SK-N-SH (cell line): ENCODE data around the gene NUFIP1. TPM values are rescaled to one million over a fixed set of nuclear protein-coding genes. Genes with fewer than 3 reads are reported as not detected.

Source experiments
- CTCF ChIA-PET: fragments of 300-600, 350-600 bp; formaldehyde crosslinking; extraction: SDS; loops from one replicate; lab custom pipeline; 2021; lab: Yijun Ruan, JAX
- POLR2A ChIA-PET: fragments of 350-600 bp; sonication (Branson Sonifier 250); formaldehyde crosslinking; extraction: SDS; loops from one replicate; lab custom pipeline; 2020; ENCODE audit warnings: antibody characterized with exemption, inconsistent platforms; lab: Yijun Ruan, JAX
- DNase-seq: peaks from one replicate; pipeline ENCODE4 v3.0.0; 2012
- H2AFZ ChIP-seq: fragments of 200-600 bp; sonication (generic); 2 replicates; pipeline ENCODE4 v1.8.1; 2016; ENCODE audit warnings: antibody characterized with exemption, mild to moderate bottlenecking, low read depth
- H3F3A ChIP-seq: fragments of 200-600 bp; sonication (generic); replicated peaks from 2 replicates; pipeline ENCODE3; 2016; ENCODE audit warnings: antibody characterized with exemption, mild to moderate bottlenecking; ENCODE audit not compliant: insufficient read depth
- H3K27ac ChIP-seq, 2 experiments: fragments of 200-500 bp in 1 of 2; fragments of 200-600 bp in 1 of 2; sonication (Bioruptor generic) in 1 of 2; sonication (generic), shearing (Covaris generic) in 1 of 2; 2 replicates each; pipeline versions ENCODE4 v1.5.1 to v1.6.1; 2014 to 2016; ENCODE audit warnings: low read depth in 2 of 2, inconsistent platforms in 1 of 2, low read length in 1 of 2, mild to moderate bottlenecking in 1 of 2, mixed read lengths in 1 of 2
- H3K27me3 ChIP-seq: fragments of 200-600 bp; sonication (generic), shearing (Covaris generic); 2 replicates; pipeline ENCODE4 v1.6.1; 2016; ENCODE audit warnings: mixed run types; ENCODE audit not compliant: insufficient read depth
- H3K36me3 ChIP-seq, 2 experiments: fragments of 200-500 bp in 1 of 2; fragments of 200-600 bp in 1 of 2; sonication (Bioruptor generic) in 1 of 2; sonication (generic) in 1 of 2; replicated peaks in 1 of 2; 2 replicates each; pipeline versions ENCODE3 to v1.5.1; 2014 to 2016; ENCODE audit warnings: low read length in 1 of 2, mild to moderate bottlenecking in 1 of 2; ENCODE audit not compliant: insufficient read depth in 2 of 2, control insufficient read depth in 1 of 2
- H3K4me1 ChIP-seq, 2 experiments: fragments of 200-500 bp in 1 of 2; fragments of 200-600 bp in 1 of 2; sonication (Bioruptor generic) in 1 of 2; sonication (generic), shearing (Covaris generic) in 1 of 2; 2 replicates each; pipeline versions ENCODE4 v1.5.1 to v1.6.1; 2014 to 2016; ENCODE audit warnings: low read depth in 1 of 2, low read length in 1 of 2, mixed run types in 1 of 2; ENCODE audit not compliant: insufficient read depth in 2 of 2, control insufficient read depth in 1 of 2
- H3K4me2 ChIP-seq: fragments of 200-600 bp; sonication (generic), shearing (Covaris generic); 2 replicates; pipeline ENCODE4 v1.6.1; 2017; ENCODE audit warnings: mixed run types
- H3K4me3 ChIP-seq, 2 experiments: fragments of 200-500 bp in 1 of 2; fragments of 200-600 bp in 1 of 2; sonication (Bioruptor generic) in 1 of 2; sonication (generic), shearing (Covaris generic) in 1 of 2; 2 replicates each; pipeline versions ENCODE4 v1.5.1 to v1.8.1; 2014 to 2016; ENCODE audit warnings: low read depth in 2 of 2, inconsistent platforms in 1 of 2, low read length in 1 of 2, mild to moderate bottlenecking in 1 of 2, mixed read lengths in 1 of 2, moderate library complexity in 1 of 2
- H3K79me2 ChIP-seq: fragments of 200-600 bp; sonication (generic); 2 replicates; pipeline ENCODE4 v1.8.1; 2017; ENCODE audit warnings: mild to moderate bottlenecking; ENCODE audit not compliant: insufficient read depth
- H3K9ac ChIP-seq: fragments of 200-600 bp; sonication (generic); 2 replicates; pipeline ENCODE4 v1.6.1; 2017; ENCODE audit warnings: mixed run types
- H3K9me2 ChIP-seq: fragments of 200-600 bp; sonication (generic); 2 replicates; pipeline ENCODE4 v1.6.1; 2017; ENCODE audit warnings: mixed run types
- H3K9me3 ChIP-seq: fragments of 200-600 bp; sonication (generic); 2 replicates; pipeline ENCODE4 v1.6.1; 2017; ENCODE audit warnings: mixed run types, mild to moderate bottlenecking, moderate library complexity
- H4K20me1 ChIP-seq: fragments of 200-600 bp; sonication (generic); 2 replicates; pipeline ENCODE4 v1.6.1; 2017; ENCODE audit warnings: mild to moderate bottlenecking, mixed run types; ENCODE audit not compliant: insufficient read depth
- CTCF ChIP-seq: fragments of 200-600 bp; sonication (generic); IDR thresholded peaks from 2 replicates; pipeline ENCODE4 v1.6.1; 2017; ENCODE audit warnings: antibody characterized with exemption, mild to moderate bottlenecking, moderate library complexity
- EZH2phosphoT487 ChIP-seq: fragments of 200-600 bp; sonication (generic); IDR thresholded peaks from 2 replicates; pipeline ENCODE4 v1.6.1; 2017; ENCODE audit warnings: low read depth, mixed run types, mild to moderate bottlenecking, antibody characterized with exemption, moderate library complexity, borderline replicate concordance
- FOSL2 ChIP-seq: IDR thresholded peaks from 2 replicates; pipeline ENCODE4 v1.4.0; 2012; ENCODE audit warnings: low read depth, mild to moderate bottlenecking, moderate library complexity, borderline replicate concordance
- FOXM1 ChIP-seq: IDR thresholded peaks from 2 replicates; pipeline ENCODE4 v1.4.0; 2012; ENCODE audit warnings: low read depth, mild to moderate bottlenecking
- GATA2 ChIP-seq: sonication (generic); formaldehyde crosslinking; IDR thresholded peaks from 2 replicates; pipeline ENCODE4 v1.5.0; 2020; ENCODE audit warnings: mild to moderate bottlenecking, missing genetic modification reagents
- IRF3 ChIP-seq: fragments of 150-350 bp; IDR thresholded peaks from 2 replicates; pipeline ENCODE4 v1.6.1; 2016; ENCODE audit warnings: mild to moderate bottlenecking, low read depth, low read length
- JUND ChIP-seq: IDR thresholded peaks from 2 replicates; pipeline ENCODE4 v1.4.0; 2012
- MXI1 ChIP-seq: IDR thresholded peaks from 2 replicates; pipeline ENCODE4 v1.6.1; 2012; ENCODE audit warnings: mild to moderate bottlenecking, low read depth, low read length, improper control_type of control experiment
- NFIC ChIP-seq: IDR thresholded peaks from 2 replicates; pipeline ENCODE4 v1.4.0; 2012; ENCODE audit warnings: borderline replicate concordance
- NRF1 ChIP-seq: IDR thresholded peaks from 2 replicates; pipeline ENCODE4 v1.6.1; 2012; ENCODE audit warnings: low read depth, mild to moderate bottlenecking, low read length
- RAD21 ChIP-seq: IDR thresholded peaks from 2 replicates; pipeline ENCODE4 v1.6.1; 2012; ENCODE audit warnings: mild to moderate bottlenecking, low read length
- REST ChIP-seq: IDR thresholded peaks from 2 replicates; pipeline ENCODE4 v1.6.1; 2012; ENCODE audit warnings: mild to moderate bottlenecking, low read depth, low read length, moderate library complexity
- RXRA ChIP-seq: IDR thresholded peaks from 2 replicates; pipeline ENCODE4 v1.4.0; 2012; ENCODE audit warnings: low read depth, mild to moderate bottlenecking, borderline replicate concordance
- SMC3 ChIP-seq: IDR thresholded peaks from 2 replicates; pipeline ENCODE4 v1.6.1; 2012; ENCODE audit warnings: low read depth, low read length, improper control_type of control experiment
- WGBS: methylation state at CpG from one replicate; pipeline ENCODE4 v1.1.6; 2017; ENCODE audit warnings: low lambda C conversion rate; 5-methylcytosine and 5-hydroxymethylcytosine counted together
- polyA plus RNA-seq, 3 experiments: library from polyadenylated mRNA; depleted of rRNA; stranded (reverse); fragments of >200 nt; gene quantifications; 2 replicates each; pipeline ENCODE4 v1.2.3, GENCODE V29; 2012
- TF ChIP-seq, protein P1 (sequence below): IDR thresholded peaks from 2 replicates; pipeline ENCODE4; 2012
- TF ChIP-seq, protein P2 (sequence below): IDR thresholded peaks from 2 replicates; pipeline ENCODE4 v1.4.0; 2012; ENCODE audit warnings: low read depth, borderline replicate concordance

The NUFIP1 gene
- polyA plus RNA-seq, 1 of the 3 experiments (the other 2 are of a cell fraction): 1.9 TPM

DNA sequence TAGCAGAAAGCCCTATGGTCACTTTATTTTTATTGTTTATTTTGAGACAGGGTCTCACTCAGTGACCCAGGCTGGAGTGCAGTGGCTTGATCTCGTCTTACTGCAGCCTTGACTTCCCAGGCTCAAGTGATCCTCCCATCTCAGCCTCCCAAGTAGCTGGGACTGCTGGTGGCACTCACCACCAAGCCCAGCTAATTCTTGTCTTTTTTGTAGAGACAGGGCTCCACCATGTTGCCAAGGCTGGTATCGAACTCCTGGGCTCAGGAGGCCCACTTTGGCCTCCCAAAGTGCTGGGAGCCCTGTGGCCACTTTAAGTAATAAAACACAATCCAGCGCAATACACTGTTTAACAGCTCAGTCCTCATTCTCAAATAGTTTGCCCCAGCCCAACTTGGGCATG is 69.3 kb downstream of the NUFIP1 start:
- no peak overlapping the region for H2AFZ ChIP-seq
- ChIA-PET CTCF (interaction anchor here (2.1 kb wide), 1 partner anchor 17 kb away, joined by 7 read pairs; no protein-coding TSS in a partner anchor), POLR2A (no interaction called here)
- WGBS: 100% methylated on average over 2 of the region's 3 CpGs
- H4K20me1 ChIP-seq: no peaks in the 10 kb centered on the region
- DNase-seq: no peak
- no peaks in the 10 kb centered on the region for H3K36me3 ChIP-seq
- H3K9ac ChIP-seq: no peak overlapping the region
- peaks cover 8 to 20% of the 10 kb centered on the region in 2 experiments; a peak in 3 of 4 replicates for H3K4me1 ChIP-seq
- no peaks in the 10 kb centered on the region for H3K9me2 ChIP-seq
- H3K4me2 ChIP-seq: no peak overlapping the region
- peaks cover 18% of the 10 kb centered on the region for H3F3A ChIP-seq
- TF ChIP-seq, protein P1, sequence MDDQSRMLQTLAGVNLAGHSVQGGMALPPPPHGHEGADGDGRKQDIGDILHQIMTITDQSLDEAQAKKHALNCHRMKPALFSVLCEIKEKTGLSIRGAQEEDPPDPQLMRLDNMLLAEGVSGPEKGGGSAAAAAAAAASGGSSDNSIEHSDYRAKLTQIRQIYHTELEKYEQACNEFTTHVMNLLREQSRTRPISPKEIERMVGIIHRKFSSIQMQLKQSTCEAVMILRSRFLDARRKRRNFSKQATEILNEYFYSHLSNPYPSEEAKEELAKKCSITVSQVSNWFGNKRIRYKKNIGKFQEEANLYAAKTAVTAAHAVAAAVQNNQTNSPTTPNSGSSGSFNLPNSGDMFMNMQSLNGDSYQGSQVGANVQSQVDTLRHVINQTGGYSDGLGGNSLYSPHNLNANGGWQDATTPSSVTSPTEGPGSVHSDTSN: no peak
- TF ChIP-seq CTCF (no peak), RAD21 (no peak)
- H3K27me3 ChIP-seq: no peaks in the 10 kb centered on the region
- no peaks in the 10 kb centered on the region for H3K9me3 ChIP-seq
- no peak overlapping the region for H3K27ac ChIP-seq
- no peaks in the 10 kb centered on the region for H3K79me2 ChIP-seq
- H3K4me3 ChIP-seq: no peak overlapping the region

DNA sequence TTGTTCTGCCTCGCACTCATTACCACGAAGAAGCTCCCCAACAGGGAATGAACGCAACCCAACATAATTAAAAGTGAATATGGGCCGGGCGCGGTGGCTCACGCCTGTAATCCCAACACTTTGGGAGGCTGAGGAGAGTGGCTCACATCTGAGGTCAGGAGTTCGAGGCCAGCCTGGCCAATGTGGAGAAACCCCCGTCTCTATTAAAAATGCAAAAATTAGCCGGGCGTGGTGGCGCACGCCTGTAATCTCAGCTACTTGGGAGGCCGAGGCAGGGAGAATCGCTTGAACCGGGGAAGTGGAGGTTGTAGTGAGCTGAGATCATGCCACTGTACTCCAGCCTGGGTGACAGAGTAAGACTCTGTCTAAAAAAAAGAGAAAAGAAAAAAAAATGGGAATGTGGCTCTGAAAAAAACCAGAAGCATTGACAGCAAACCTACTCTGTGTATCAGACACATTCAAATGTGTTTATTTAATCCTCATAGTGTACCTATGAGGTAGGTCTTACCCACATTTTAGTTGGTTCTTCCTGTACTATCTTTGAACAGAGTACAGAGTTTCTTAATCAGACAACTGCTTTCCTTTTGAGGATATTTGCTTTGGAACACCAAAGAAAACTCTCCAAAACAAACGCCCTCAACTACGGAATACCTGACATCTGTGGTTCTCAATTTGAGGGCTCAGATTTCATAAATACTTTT is 70.0 kb downstream of the NUFIP1 start:
- POLR2A ChIA-PET: interaction anchor here (0.6 to 1.0 kb wide), 2 partner anchors 471 to 482 kb away, joined by 3 to 4 read pairs; no protein-coding TSS in a partner anchor
- H2AFZ ChIP-seq: no peak overlapping the region
- no peaks in the 10 kb centered on the region for H3K79me2 ChIP-seq
- peaks cover 18% of the 10 kb centered on the region for H3F3A ChIP-seq
- CTCF ChIA-PET: interaction anchor here (0.9 to 3.1 kb wide), 11 partner anchors 8 to 676 kb away, joined by 4 to 16 read pairs (median 6); no protein-coding TSS in a partner anchor
- no peaks in the 10 kb centered on the region for H4K20me1 ChIP-seq
- H3K27ac ChIP-seq: peak overlapping the region; percentile 98 to 99
- H3K36me3 ChIP-seq: no peaks in the 10 kb centered on the region
- H3K4me3 ChIP-seq: peak overlapping the region; percentile 58 to 64; a peak in 2 of 4 replicates
- DNase-seq: no peak
- H3K9me3 ChIP-seq: no peaks in the 10 kb centered on the region
- no peaks in the 10 kb centered on the region for H3K9me2 ChIP-seq
- peak overlapping the region; percentile 73 for H3K4me2 ChIP-seq
- peak overlapping the region; percentile 84 for H3K9ac ChIP-seq
- no peaks in the 10 kb centered on the region for H3K27me3 ChIP-seq
- 92% methylated on average over 18 of the region's 18 CpGs for WGBS
- peaks cover 8 to 20% of the 10 kb centered on the region in 2 experiments; a peak in 3 of 4 replicates for H3K4me1 ChIP-seq
- TF ChIP-seq, protein P2, sequence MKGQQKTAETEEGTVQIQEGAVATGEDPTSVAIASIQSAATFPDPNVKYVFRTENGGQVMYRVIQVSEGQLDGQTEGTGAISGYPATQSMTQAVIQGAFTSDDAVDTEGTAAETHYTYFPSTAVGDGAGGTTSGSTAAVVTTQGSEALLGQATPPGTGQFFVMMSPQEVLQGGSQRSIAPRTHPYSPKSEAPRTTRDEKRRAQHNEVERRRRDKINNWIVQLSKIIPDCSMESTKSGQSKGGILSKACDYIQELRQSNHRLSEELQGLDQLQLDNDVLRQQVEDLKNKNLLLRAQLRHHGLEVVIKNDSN: no peak
- no peak for TF ChIP-seq FOXM1
- no peak for TF ChIP-seq NRF1
- TF ChIP-seq SMC3: no peak
- no peak for TF ChIP-seq NFIC
- TF ChIP-seq FOSL2: no peak
- TF ChIP-seq EZH2phosphoT487: no peak
- no peak for TF ChIP-seq RXRA
- no peak for TF ChIP-seq GATA2
- TF ChIP-seq MXI1: no peak
- TF ChIP-seq REST: no peak
- no peak for TF ChIP-seq IRF3
- TF ChIP-seq JUND: no peak
